IMR-90 (cell line): ENCODE results near the gene CFAP299. TPM values are rescaled to one million over a fixed set of nuclear protein-coding genes. Genes with fewer than 3 reads are reported as not detected.

ENCODE experiments used
- ATAC-seq: fragments of 200-7000 bp; cut with Tn5 transposase; 2 replicates; pipeline ENCODE4 v1.9.1; 2020; ENCODE audit warnings: low read depth, mild to moderate bottlenecking, moderate library complexity
- BruUV-seq: library from RNA; stranded (reverse); fragments of 400-500 nt; replicated peaks from 2 replicates; lab custom pipeline; 2021; lab: Mats Ljungman, UMichigan
- CTCF ChIA-PET: fragments of 300-600 bp; formaldehyde crosslinking; extraction: SDS; loops from one replicate; lab custom pipeline; 2021; ENCODE audit warnings: antibody characterized with exemption; lab: Yijun Ruan, JAX
- POLR2A ChIA-PET: fragments of 300-600 bp; sonication (Branson Sonifier 250); formaldehyde crosslinking; loops from one replicate; lab custom pipeline; 2022; ENCODE audit warnings: antibody characterized with exemption; ENCODE audit not compliant: unreplicated experiment; lab: Charles Lee
- DNase-seq: peaks from one replicate; pipeline ENCODE4 v3.0.0; 2013
- H2AFZ ChIP-seq: replicated peaks from 2 replicates; pipeline ENCODE3; 2013; ENCODE audit warnings: low read length, mild to moderate bottlenecking; ENCODE audit not compliant: poor library complexity
- H2AK5ac ChIP-seq: 2 replicates; pipeline ENCODE4 v1.6.1; 2013; ENCODE audit warnings: low read depth, low read length, inconsistent platforms
- H2AK9ac ChIP-seq: replicated peaks from 2 replicates; pipeline ENCODE3; 2013; ENCODE audit warnings: mild to moderate bottlenecking, low read depth, low read length, moderate library complexity; ENCODE audit not compliant: poor library complexity
- H2BK120ac ChIP-seq: 2 replicates; pipeline ENCODE4 v1.6.1; 2013; ENCODE audit warnings: low read depth, low read length, inconsistent platforms
- H2BK15ac ChIP-seq: 3 replicates; pipeline ENCODE4 v1.6.1; 2013; ENCODE audit warnings: low read depth, low read length, inconsistent platforms
- H2BK20ac ChIP-seq: 2 replicates; pipeline ENCODE4 v1.6.1; 2013; ENCODE audit warnings: low read depth, mild to moderate bottlenecking, inconsistent platforms, low read length, moderate library complexity
- H2BK5ac ChIP-seq: 2 replicates; pipeline ENCODE4 v1.6.1; 2013; ENCODE audit warnings: mild to moderate bottlenecking, low read depth, low read length, inconsistent platforms; ENCODE audit not compliant: poor library complexity, severe bottlenecking
- H3K14ac ChIP-seq: replicated peaks from 2 replicates; pipeline ENCODE4 v1.6.1; 2013; ENCODE audit warnings: low read depth, low read length, inconsistent platforms
- H3K18ac ChIP-seq: 2 replicates; pipeline ENCODE4 v1.6.1; 2013; ENCODE audit warnings: low read depth, low read length, control low read depth
- H3K23ac ChIP-seq: 2 replicates; pipeline ENCODE4 v1.6.1; 2013; ENCODE audit warnings: low read depth, low read length, inconsistent platforms
- H3K27ac ChIP-seq: 2 replicates; pipeline ENCODE4 v1.5.1; 2013; ENCODE audit warnings: mild to moderate bottlenecking, control low read depth, low read length; ENCODE audit not compliant: insufficient read depth
- H3K27me3 ChIP-seq: 2 replicates; pipeline ENCODE4 v1.6.1; 2013; ENCODE audit warnings: low read length; ENCODE audit not compliant: control insufficient read depth, insufficient read depth
- H3K36me3 ChIP-seq: 2 replicates; pipeline ENCODE4 v1.6.1; 2013; ENCODE audit warnings: low read length, mixed read lengths; ENCODE audit not compliant: control insufficient read depth, insufficient read depth
- H3K4ac ChIP-seq: 2 replicates; pipeline ENCODE4 v1.6.1; 2013; ENCODE audit warnings: low read depth, low read length, inconsistent platforms
- H3K4me1 ChIP-seq: 2 replicates; pipeline ENCODE4 v1.6.1; 2013; ENCODE audit warnings: low read length, mixed read lengths; ENCODE audit not compliant: control insufficient read depth, insufficient read depth
- H3K4me2 ChIP-seq: 2 replicates; pipeline ENCODE4 v1.6.1; 2013; ENCODE audit warnings: low read depth, mild to moderate bottlenecking, control low read depth, low read length, moderate library complexity
- H3K4me3 ChIP-seq: 2 replicates; pipeline ENCODE4 v1.5.1; 2013; ENCODE audit warnings: low read depth, mild to moderate bottlenecking, control low read depth, low read length, moderate library complexity; ENCODE audit not compliant: insufficient read depth
- H3K56ac ChIP-seq: 2 replicates; pipeline ENCODE4 v1.6.1; 2013; ENCODE audit warnings: low read length, inconsistent platforms; ENCODE audit not compliant: insufficient read depth; ENCODE audit errors: extremely low read depth
- H3K79me1 ChIP-seq, 2 experiments: 2 replicates each; pipeline ENCODE4 v1.6.1; 2013; ENCODE audit warnings: low read length in 2 of 2, inconsistent platforms in 1 of 2, low read depth in 1 of 2
- H3K9ac ChIP-seq: 2 replicates; pipeline ENCODE4 v1.6.1; 2013; ENCODE audit warnings: low read depth, low read length, control low read depth
- H3K9me1 ChIP-seq: 2 replicates; pipeline ENCODE4 v1.6.1; 2013; ENCODE audit warnings: low read length, inconsistent platforms; ENCODE audit not compliant: insufficient read depth
- H3K9me3 ChIP-seq: 2 replicates; pipeline ENCODE4 v1.6.1; 2013; ENCODE audit warnings: low read length; ENCODE audit not compliant: control insufficient read depth, insufficient read depth
- H4K20me1 ChIP-seq: 2 replicates; pipeline ENCODE4 v1.6.1; 2013; ENCODE audit warnings: low read length, inconsistent platforms; ENCODE audit not compliant: insufficient read depth
- H4K5ac ChIP-seq: 2 replicates; pipeline ENCODE4 v1.6.1; 2013; ENCODE audit warnings: mild to moderate bottlenecking, low read depth, low read length, control low read depth
- H4K8ac ChIP-seq, 2 experiments: 2 replicates each; pipeline ENCODE4 v1.6.1; 2013; ENCODE audit warnings: low read depth in 2 of 2, low read length in 2 of 2, control low read depth in 1 of 2, inconsistent platforms in 1 of 2
- H4K91ac ChIP-seq: 2 replicates; pipeline ENCODE4 v1.6.1; 2013; ENCODE audit warnings: low read depth, low read length, inconsistent platforms; ENCODE audit not compliant: insufficient read depth
- BHLHE40 ChIP-seq: fragments of 150-350 bp; IDR thresholded peaks from 2 replicates; pipeline ENCODE4 v1.6.1; 2016; ENCODE audit warnings: mild to moderate bottlenecking, low read depth, low read length
- CEBPB ChIP-seq: IDR thresholded peaks from 2 replicates; pipeline ENCODE4 v1.6.1; 2012; ENCODE audit warnings: low read depth, low read length, improper control_type of control experiment
- CHD1 ChIP-seq: IDR thresholded peaks from 2 replicates; pipeline ENCODE4 v1.6.1; 2012; ENCODE audit warnings: low read depth, low read length, improper control_type of control experiment
- CTCF ChIP-seq: conservative IDR thresholded peaks from 2 replicates; pipeline ENCODE4 v1.5.1; 2012; ENCODE audit warnings: mild to moderate bottlenecking, low read depth, low read length, improper control_type of control experiment
- ELK1 ChIP-seq: fragments of 150-350 bp; IDR thresholded peaks from 2 replicates; pipeline ENCODE4 v1.6.1; 2016; ENCODE audit warnings: low read depth, mild to moderate bottlenecking, low read length, moderate library complexity, borderline replicate concordance
- FOS ChIP-seq: fragments of 150-350 bp; IDR thresholded peaks from 2 replicates; pipeline ENCODE4 v1.6.1; 2016; ENCODE audit warnings: low read depth, low read length
- MAFK ChIP-seq: IDR thresholded peaks from 2 replicates; pipeline ENCODE4 v1.6.1; 2012; ENCODE audit warnings: low read depth, low read length, improper control_type of control experiment
- MAZ ChIP-seq: IDR thresholded peaks from 2 replicates; pipeline ENCODE4 v1.6.1; 2012; ENCODE audit warnings: low read depth, mild to moderate bottlenecking, low read length, improper control_type of control experiment, moderate library complexity, borderline replicate concordance
- MXI1 ChIP-seq: IDR thresholded peaks from 2 replicates; pipeline ENCODE4 v1.6.1; 2012; ENCODE audit warnings: low read depth, mild to moderate bottlenecking, low read length, moderate library complexity, borderline replicate concordance
- NFE2L2 ChIP-seq: fragments of 150-350 bp; IDR thresholded peaks from 2 replicates; pipeline ENCODE4 v1.6.1; 2016; ENCODE audit warnings: low read depth, mild to moderate bottlenecking, low read length
- POLR2A ChIP-seq: IDR thresholded peaks from 2 replicates; pipeline ENCODE4 v1.6.1; 2012; ENCODE audit warnings: mild to moderate bottlenecking, low read depth, low read length
- RAD21 ChIP-seq: IDR thresholded peaks from 2 replicates; pipeline ENCODE4 v1.6.1; 2012; ENCODE audit warnings: low read length, improper control_type of control experiment
- RCOR1 ChIP-seq: IDR thresholded peaks from 2 replicates; pipeline ENCODE4 v1.6.1; 2012; ENCODE audit warnings: mild to moderate bottlenecking, low read length, improper control_type of control experiment; ENCODE audit not compliant: insufficient replicate concordance
- RFX5 ChIP-seq: IDR thresholded peaks from 2 replicates; pipeline ENCODE4 v1.8.0; 2012; ENCODE audit warnings: low read depth, mild to moderate bottlenecking, low read length, moderate library complexity
- SMC3 ChIP-seq: fragments of 150-350 bp; IDR thresholded peaks from 2 replicates; pipeline ENCODE4 v1.6.1; 2016; ENCODE audit warnings: low read depth, mild to moderate bottlenecking, antibody characterized with exemption, low read length, moderate library complexity
- USF2 ChIP-seq: fragments of 150-350 bp; IDR thresholded peaks from 2 replicates; pipeline ENCODE4 v1.6.1; 2017; ENCODE audit warnings: mild to moderate bottlenecking, antibody characterized with exemption, low read length, low read depth
- WGBS, 2 experiments: methylation state at CpG; one replicate each; pipeline versions ENCODE4 v1.1.5 to v1.1.7; 2013; ENCODE audit warnings: missing lambda C conversion rate in 2 of 2; ENCODE audit not compliant: insufficient read length in 1 of 2; ENCODE audit errors: extremely low coverage in 2 of 2; 5-methylcytosine and 5-hydroxymethylcytosine counted together
- dilution Hi-C: fragments of 300-500 bp; cut with HindIII; formaldehyde crosslinking; loops from one replicate; pipeline ENCODE4 v1.14.3; 2018; ENCODE audit warnings: low sequenced_read_pairs; ENCODE audit not compliant: unreplicated experiment
- in situ Hi-C: fragments of 300-500 bp; cut with MboI; formaldehyde crosslinking; loops from 3 replicates; pipeline ENCODE4 v1.14.3; 2019; ENCODE audit warnings: low sequenced_read_pairs, inconsistent platforms, mixed read lengths
- intact Hi-C: fragments of 100-400 bp; cut with micrococcal nuclease; formaldehyde crosslinking; loops from 2 replicates; pipeline ENCODE4 v1.10.0; 2022
- polyA plus RNA-seq, 3 experiments: library from polyadenylated mRNA; depleted of rRNA; stranded (reverse); fragments of >200 nt; gene quantifications; 2 replicates each; pipeline ENCODE4 v1.2.3, GENCODE V29; 2012; ENCODE audit warnings: low replicate concordance in 1 of 3
- total RNA-seq: library from RNA; depleted of rRNA; stranded (reverse); fragments of >200 nt; gene quantifications from 2 replicates; pipeline ENCODE4 v1.2.3, GENCODE V29; 2012

CFAP299 gene
- total and polyA plus RNA-seq, 2 of the 4 experiments (the other 2 are of a cell fraction), result 1.0 to 1.1 TPM

GRCh38 chr4:80459918-80460473 is 124.5 kb downstream of the CFAP299 start:
- Histone ChIP-seq H3K4me1 (0 out of 2 replicates have a peak, but pooled peaks cover 1% of the 10 kb centered on the region), H3K56ac (no peak overlapping the region), H3K27me3 (no peaks in the 10 kb centered on the region), H3K27ac (no peak overlapping the region), H3K9me3 (no peaks in the 10 kb centered on the region), H3K9ac (no peak overlapping the region), H3K4ac (no peak overlapping the region), H2AK9ac (no peak overlapping the region), H2BK20ac (no peak overlapping the region), H4K5ac (no peak overlapping the region), H2BK15ac (no peak overlapping the region), H2BK5ac (no peak overlapping the region), H2AFZ (no peak overlapping the region), H3K9me1 (no peaks in the 10 kb centered on the region), H4K20me1 (no peaks in the 10 kb centered on the region), H4K8ac (no peak overlapping the region), H3K79me1 (no peaks in the 10 kb centered on the region), H3K18ac (no peak overlapping the region; the same call in 1 of the 2 replicates), H3K4me3 (no peak overlapping the region), H2BK120ac (no peak overlapping the region), H3K23ac (no peak overlapping the region), H4K91ac (no peak overlapping the region), H3K4me2 (no peak overlapping the region), H3K14ac (no peak overlapping the region), H3K36me3 (no peaks in the 10 kb centered on the region), H2AK5ac (no peak overlapping the region)
- no peak for ATAC-seq
- BruUV-seq, result no TSS peak
- ChIA-PET CTCF (interaction anchor here (0.6 kb wide), 1 partner anchor 34 kb away, joined by 3 read pairs; no protein-coding TSS in a partner anchor), POLR2A (no interaction called here)
- intact Hi-C loops, result no loop called here
- TF ChIP-seq MAFK (no peak), CTCF (no peak), CHD1 (no peak), RFX5 (no peak), RAD21 (no peak), MAZ (no peak), USF2 (no peak), POLR2A (no peak), ELK1 (no peak), CEBPB (no peak), NFE2L2 (no peak), SMC3 (no peak), FOS (no peak), MXI1 (no peak), BHLHE40 (no peak), RCOR1 (no peak)
- DNase-seq, result no peak
- no CpG with 5 or more reads among the region's 1 CpG for WGBS, 2 experiments
- in situ Hi-C loops, result no loop called here
- dilution Hi-C loops, result no loop called here
